ENCODE data around the gene VILL.

- TF ChIP-seq CTCF (IDR thresholded peaks at IDR 0.05 in 4 of 5, conservative IDR thresholded peaks at IDR 0.05 in 1 of 5) (peak; percentile 37 to 83 (median 75)), POLR2A (IDR thresholded peaks at IDR 0.05) (no peak)
These were observed 12.8 kb downstream of the VILL start for GRCh38 chr3:38003371-38003816.

Data from gastrocnemius medialis (tissue), 4 donors.